HG03039 (cell line): ENCODE measurements around the gene MRPL41.
"Not testable (repeated sequence)": the region's sequence is repeated elsewhere in the genome, so short reads cannot be mapped to it uniquely, and the experiment has no call there.

Experiments
- ATAC-seq: cut with Tn5 transposase; IDR thresholded peaks from one replicate; pipeline ENCODE4 v1.9.1; 2021; ENCODE audit warnings: mild to moderate bottlenecking, moderate library complexity; ENCODE audit not compliant: unreplicated experiment

MRPL41 gene

GRCh38 chr9:137521405-137521985 lies 30.2 kb upstream of the MRPL41 start:
- ATAC-seq, result no peak

GRCh38 chr9:137522746-137523455 lies 28.8 kb upstream of the MRPL41 start:
- ATAC-seq, result no peak

GRCh38 chr9:137524161-137524980 lies 27.3 kb upstream of the MRPL41 start:
- no peak for ATAC-seq

GRCh38 chr9:137524981-137525317 lies 26.7 kb upstream of the MRPL41 start:
- ATAC-seq, result no peak

GRCh38 chr9:137530331-137530730 lies 21.3 kb upstream of the MRPL41 start:
- ATAC-seq, result no peak

- ATAC-seq, result no peak
These were observed 20.4 kb upstream of the MRPL41 start for GRCh38 chr9:137531099-137531765.

GRCh38 chr9:137532891-137533468 lies 18.7 kb upstream of the MRPL41 start:
- ATAC-seq, result not testable (repeated sequence)

- no peak for ATAC-seq
These were observed 17.2 kb upstream of the MRPL41 start for GRCh38 chr9:137534256-137535119.

GRCh38 chr9:137535120-137535428 lies 16.6 kb upstream of the MRPL41 start:
- ATAC-seq, result no peak

GRCh38 chr9:137536594-137537131 lies 15.0 kb upstream of the MRPL41 start:
- ATAC-seq, result not testable (repeated sequence)

- no peak for ATAC-seq
These were observed 13.6 kb upstream of the MRPL41 start for GRCh38 chr9:137538058-137538457.

GRCh38 chr9:137540536-137540935 lies 11.1 kb upstream of the MRPL41 start:
- no peak for ATAC-seq

- ATAC-seq, result no peak
These were observed 9.2 kb upstream of the MRPL41 start for GRCh38 chr9:137542486-137542885.

- ATAC-seq, result no peak
These were observed 8.3 kb upstream of the MRPL41 start for GRCh38 chr9:137543237-137543963.

GRCh38 chr9:137544176-137544760 lies 7.4 kb upstream of the MRPL41 start:
- ATAC-seq, result no peak

GRCh38 chr9:137545123-137545522 lies 6.6 kb upstream of the MRPL41 start:
- ATAC-seq, result no peak

- ATAC-seq, result no peak
These were observed 3.8 kb upstream of the MRPL41 start for GRCh38 chr9:137547687-137548543.

- no peak for ATAC-seq
These were observed 1.5 kb upstream of the MRPL41 start, which contains the start of gene PNPLA7 for GRCh38 chr9:137550231-137550621. Gene PNPLA7 (minus strand): TSS chr9:137550402. CDS start chr9:137550197, 205 bp downstream.
